ENCODE data around the gene TRIM33. TPM values are rescaled to one million over a fixed set of nuclear protein-coding genes. Genes with fewer than 3 reads are reported as not detected.

The TRIM33 gene
- polyA plus RNA-seq, 2 of the 4 experiments (the other 2 are of a cell fraction) = 8.7 to 14.9 TPM

GRCh38 chr1:114355240-114355639, 155.8 kb downstream of the TRIM33 start:
- no peaks in the 10 kb centered on the region for H3K9me3 ChIP-seq
- TF ChIP-seq NR3C1 (IDR thresholded peaks at IDR 0.05) (no peak), KDM1A (IDR thresholded peaks at IDR 0.05; ENCODE audit: low read depth) (no peak)
- ATAC-seq (no peak), FAIRE-seq (no peak), DNase-seq (ENCODE audit: low read depth in 1 of 2, low spot score in 1 of 2) (no peak)
- ChIA-PET POLR2A (no interaction called here), CTCF (no interaction called here)
- 88% methylated on average over 3 of the region's 3 CpGs for WGBS (ENCODE audit: missing lambda C conversion rate)
- H3K4me2 ChIP-seq = no peak overlapping the region
- H3K4me3 ChIP-seq = no peak overlapping the region
- H3K4me1 ChIP-seq = no peaks in the 10 kb centered on the region
- H3K27ac ChIP-seq = no peak overlapping the region

GRCh38 chr1:114353262-114353661, 157.7 kb downstream of the TRIM33 start:
- CTCF ChIA-PET = interaction anchor here (0.7 to 1.2 kb wide), 2 partner anchors 8 to 11 kb away, joined by 3 to 4 read pairs; no protein-coding TSS in a partner anchor
- no peak overlapping the region for H3K4me2 ChIP-seq
- WGBS (ENCODE audit: missing lambda C conversion rate) = 55% methylated on average over 4 of the region's 4 CpGs
- DNase-seq (ENCODE audit: low read depth in 1 of 2, low spot score in 1 of 2) (no peak), FAIRE-seq (no peak), ATAC-seq (no peak)
- POLR2A ChIA-PET = no interaction called here
- no peaks in the 10 kb centered on the region for H3K4me1 ChIP-seq
- no peaks in the 10 kb centered on the region for H3K9me3 ChIP-seq
- TF ChIP-seq CEBPB (IDR thresholded peaks at IDR 0.05) (no peak), MAZ (IDR thresholded peaks at IDR 0.05; ENCODE audit: borderline replicate concordance, low read depth, low read length) (no peak), SMC3 (IDR thresholded peaks at IDR 0.05) (no peak), HOXB5 (CRISPR knock-in tag; IDR thresholded peaks at IDR 0.05) (no peak), POLR2AphosphoS2 (conservative IDR thresholded peaks at IDR 0.05; ENCODE audit: low read length) (no peak), ZC3H11A (IDR thresholded peaks at IDR 0.05) (no peak), HDAC2 (IDR thresholded peaks at IDR 0.05) (no peak), USF2 (IDR thresholded peaks at IDR 0.05) (no peak), ATOH8 (CRISPR knock-in tag; IDR thresholded peaks at IDR 0.05; ENCODE audit: low read depth) (no peak), HES2 (IDR thresholded peaks at IDR 0.05) (no peak), CTCF (IDR thresholded peaks at IDR 0.05) (no peak), FOSL2 (IDR thresholded peaks at IDR 0.05) (no peak), FOSL2 (CRISPR knock-in tag; IDR thresholded peaks at IDR 0.05) (no peak)
- H3K27ac ChIP-seq = no peak overlapping the region
- H3K4me3 ChIP-seq = no peak overlapping the region

GRCh38 chr1:114352797-114353196, 158.2 kb downstream of the TRIM33 start:
- no peaks in the 10 kb centered on the region for H3K4me1 ChIP-seq
- CTCF ChIA-PET = interaction anchor here (0.7 kb wide), 1 partner anchor 12 kb away, joined by 3 read pairs; no protein-coding TSS in a partner anchor
- FAIRE-seq (no peak), DNase-seq (ENCODE audit: low read depth in 1 of 2, low spot score in 1 of 2) (no peak), ATAC-seq (no peak)
- H3K4me2 ChIP-seq = no peak overlapping the region
- 43% methylated on average over 4 of the region's 6 CpGs for WGBS (ENCODE audit: missing lambda C conversion rate)
- H3K4me3 ChIP-seq = no peak overlapping the region
- no peak overlapping the region for H3K27ac ChIP-seq
- POLR2A ChIA-PET = no interaction called here
- no peaks in the 10 kb centered on the region for H3K9me3 ChIP-seq
- TF ChIP-seq HOXB5 (CRISPR knock-in tag; IDR thresholded peaks at IDR 0.05) = no peak
- TF ChIP-seq HEYL (CRISPR knock-in tag; IDR thresholded peaks at IDR 0.05) = no peak
- no peak for TF ChIP-seq TFCP2L1 (CRISPR knock-in tag; IDR thresholded peaks at IDR 0.05)
- TF ChIP-seq BCL3 (IDR thresholded peaks at IDR 0.05) = no peak
- TF ChIP-seq HDAC2 (IDR thresholded peaks at IDR 0.05) = no peak
- no peak for TF ChIP-seq HOXB13 (CRISPR knock-in tag; IDR thresholded peaks at IDR 0.05; ENCODE audit: low read depth)
- no peak for TF ChIP-seq RCOR1 (IDR thresholded peaks at IDR 0.05; ENCODE audit: low read depth, low read length)
- no peak for TF ChIP-seq ELK1 (IDR thresholded peaks at IDR 0.05; ENCODE audit: low read depth, low read length)
- no peak for TF ChIP-seq HMGXB4 (CRISPR knock-in tag; IDR thresholded peaks at IDR 0.05; ENCODE audit: borderline replicate concordance)
- no peak for TF ChIP-seq SMC3 (IDR thresholded peaks at IDR 0.05)
- TF ChIP-seq SREBF2 (IDR thresholded peaks at IDR 0.05) = no peak
- TF ChIP-seq TP53 (CRISPR knock-in tag; IDR thresholded peaks at IDR 0.05) = no peak
- TF ChIP-seq ZSCAN20 (CRISPR knock-in tag; IDR thresholded peaks at IDR 0.05) = no peak
- no peak for TF ChIP-seq NR3C1 (IDR thresholded peaks at IDR 0.05)
- no peak for TF ChIP-seq JUNB (IDR thresholded peaks at IDR 0.05)
- no peak for TF ChIP-seq JUN (IDR thresholded peaks at IDR 0.05)
- TF ChIP-seq RAD21 (conservative IDR thresholded peaks at IDR 0.05 in 1 of 2, IDR thresholded peaks at IDR 0.05 in 1 of 2) = no peak
